H9 (cell line): Measurements from ENCODE around the gene PSMD8. TPM values are rescaled to one million over a fixed set of nuclear protein-coding genes. Genes with fewer than 3 reads are reported as not detected.

ENCODE experiments used
- DNase-seq: peaks from one replicate; pipeline ENCODE4 v3.0.0-alpha.2; 2017
- H2AFZ ChIP-seq: one replicate; pipeline ENCODE4 v1.6.1; 2013; ENCODE audit warnings: mild to moderate bottlenecking, low read length, control low read depth, moderate library complexity
- H2AK5ac ChIP-seq: 2 replicates; pipeline ENCODE4 v1.6.1; 2013; ENCODE audit warnings: low read length, control low read depth, mixed read lengths; ENCODE audit not compliant: insufficient read length
- H2BK120ac ChIP-seq: one replicate; pipeline ENCODE4 v1.6.1; 2013; ENCODE audit warnings: low read depth, mild to moderate bottlenecking, low read length, control low read depth, inconsistent platforms; ENCODE audit not compliant: poor library complexity, severe bottlenecking
- H2BK12ac ChIP-seq: 2 replicates; pipeline ENCODE4 v1.6.1; 2013; ENCODE audit warnings: low read length, control low read depth, mixed read lengths, low read depth; ENCODE audit not compliant: insufficient read length
- H2BK15ac ChIP-seq: 2 replicates; pipeline ENCODE4 v1.6.1; 2013; ENCODE audit warnings: low read depth, low read length, control low read depth
- H2BK20ac ChIP-seq: one replicate; pipeline ENCODE4 v1.6.1; 2013; ENCODE audit warnings: low read depth, mild to moderate bottlenecking, low read length, control low read depth, inconsistent platforms; ENCODE audit not compliant: poor library complexity, severe bottlenecking
- H2BK5ac ChIP-seq: 2 replicates; pipeline ENCODE4 v1.6.1; 2013; ENCODE audit warnings: low read length, control low read depth, mixed read lengths; ENCODE audit not compliant: insufficient read length
- H3K14ac ChIP-seq: 2 replicates; pipeline ENCODE4 v1.6.1; 2013; ENCODE audit warnings: low read length, control low read depth; ENCODE audit not compliant: insufficient read depth
- H3K18ac ChIP-seq: 2 replicates; pipeline ENCODE4 v1.6.1; 2013; ENCODE audit warnings: low read depth, mild to moderate bottlenecking, mixed read lengths, low read length, control low read depth; ENCODE audit not compliant: insufficient read length
- H3K23ac ChIP-seq: 2 replicates; pipeline ENCODE4 v1.6.1; 2013; ENCODE audit warnings: low read length, control low read depth, mixed read lengths, low read depth; ENCODE audit not compliant: insufficient read length
- H3K23me2 ChIP-seq: 2 replicates; pipeline ENCODE4 v1.6.1; 2013; ENCODE audit warnings: low read depth, mild to moderate bottlenecking, mixed read lengths, low read length, control low read depth; ENCODE audit not compliant: insufficient read length, poor library complexity, severe bottlenecking
- H3K27ac ChIP-seq: 2 replicates; pipeline ENCODE4 v1.5.1; 2013; ENCODE audit warnings: low read length, control low read depth, mixed read lengths, low read depth; ENCODE audit not compliant: insufficient read length
- H3K27me3 ChIP-seq: 2 replicates; pipeline ENCODE4 v1.6.1; 2013; ENCODE audit warnings: low read length, control low read depth, inconsistent platforms; ENCODE audit not compliant: insufficient read depth
- H3K4ac ChIP-seq: 2 replicates; pipeline ENCODE4 v1.6.1; 2013; ENCODE audit warnings: low read depth, mild to moderate bottlenecking, control low read depth, inconsistent platforms, low read length, moderate library complexity
- H3K4me1 ChIP-seq: 2 replicates; pipeline ENCODE4 v1.6.1; 2013; ENCODE audit warnings: low read length, control low read depth, inconsistent platforms; ENCODE audit not compliant: insufficient read depth
- H3K4me2 ChIP-seq: 2 replicates; pipeline ENCODE4 v1.6.1; 2013; ENCODE audit warnings: low read length, control low read depth, mixed read lengths; ENCODE audit not compliant: insufficient read length, insufficient read depth
- H3K56ac ChIP-seq: 2 replicates; pipeline ENCODE4 v1.6.1; 2013; ENCODE audit warnings: low read depth, mild to moderate bottlenecking, mixed read lengths, low read length, control low read depth; ENCODE audit not compliant: insufficient read length
- H3K79me1 ChIP-seq: 2 replicates; pipeline ENCODE4 v1.6.1; 2013; ENCODE audit warnings: low read depth, mild to moderate bottlenecking, moderate library complexity, low read length, control low read depth, inconsistent platforms; ENCODE audit not compliant: insufficient read depth, poor library complexity, severe bottlenecking
- H3K79me2 ChIP-seq: 2 replicates; pipeline ENCODE4 v1.6.1; 2013; ENCODE audit warnings: low read length, control low read depth, inconsistent platforms; ENCODE audit not compliant: insufficient read depth
- H3K9ac ChIP-seq: 2 replicates; pipeline ENCODE4 v1.6.1; 2013; ENCODE audit warnings: low read length, control low read depth, mixed read lengths; ENCODE audit not compliant: insufficient read length; ENCODE audit errors: extremely low read depth
- H3K9me3 ChIP-seq: one replicate; pipeline ENCODE4 v1.6.1; 2013; ENCODE audit warnings: low read depth, low read length, inconsistent platforms; ENCODE audit not compliant: control insufficient read depth
- H3T11ph ChIP-seq: one replicate; pipeline ENCODE4 v1.6.1; 2013; ENCODE audit warnings: mild to moderate bottlenecking, low read length, control low read depth, inconsistent platforms
- H4K20me1 ChIP-seq: one replicate; pipeline ENCODE4 v1.6.1; 2013; ENCODE audit not compliant: control insufficient read depth, insufficient read length, insufficient read depth
- H4K5ac ChIP-seq: 2 replicates; pipeline ENCODE4 v1.6.1; 2013; ENCODE audit warnings: low read depth, mild to moderate bottlenecking, mixed read lengths, low read length, control low read depth; ENCODE audit not compliant: insufficient read length
- H4K8ac ChIP-seq: replicated peaks from 2 replicates; pipeline ENCODE4 v1.6.1; 2013; ENCODE audit warnings: low read length, control low read depth, mixed read lengths, low read depth; ENCODE audit not compliant: insufficient read length
- H4K91ac ChIP-seq: 2 replicates; pipeline ENCODE4 v1.6.1; 2013; ENCODE audit warnings: low read depth, mild to moderate bottlenecking, moderate library complexity, mixed read lengths, low read length, control low read depth; ENCODE audit not compliant: insufficient read length
- H3K27ac Mint-ChIP-seq, 3 experiments: 2 replicates in 2 of 3; 3 replicates in 1 of 3; pipeline ENCODE4 v1.8.0; 2020 to 2021; ENCODE audit warnings: mixed read lengths in 3 of 3, mild to moderate bottlenecking in 1 of 3, moderate library complexity in 1 of 3
- H3K27me3 Mint-ChIP-seq: 2 replicates; pipeline ENCODE4 v1.8.0; 2021; ENCODE audit warnings: low read depth, mild to moderate bottlenecking, moderate library complexity, mixed read lengths
- H3K36me3 Mint-ChIP-seq, 3 experiments: 2 replicates in 2 of 3; 3 replicates in 1 of 3; pipeline ENCODE4 v1.8.0; 2020 to 2021; ENCODE audit warnings: low read depth in 3 of 3, mixed read lengths in 3 of 3; ENCODE audit not compliant: insufficient read depth in 1 of 3
- H3K4me1 Mint-ChIP-seq, 2 experiments: 2 replicates each; pipeline ENCODE4 v1.8.0; 2020; ENCODE audit warnings: mixed read lengths in 2 of 2
- H3K4me3 Mint-ChIP-seq, 2 experiments: 2 replicates in 1 of 2; 3 replicates in 1 of 2; pipeline ENCODE4 v1.8.0; 2020 to 2021; ENCODE audit warnings: mild to moderate bottlenecking in 2 of 2, mixed read lengths in 2 of 2, moderate library complexity in 1 of 2
- H3K9me3 Mint-ChIP-seq, 2 experiments: 2 replicates in 1 of 2; 3 replicates in 1 of 2; pipeline ENCODE4 v1.8.0; 2020; ENCODE audit warnings: mild to moderate bottlenecking in 2 of 2, mixed read lengths in 2 of 2, moderate library complexity in 1 of 2
- CTCF ChIP-seq: fragments of 200-600 bp; sonication (generic); conservative IDR thresholded peaks from 3 replicates; pipeline ENCODE4 v1.8.0; 2021; ENCODE audit warnings: antibody characterized with exemption, mild to moderate bottlenecking
- WGBS: extraction: QIAGEN DNeasy Blood & Tissue Kit; methylation state at CpG from one replicate; pipeline ENCODE4 v1.1.7; 2013; ENCODE audit warnings: missing lambda C conversion rate, low lambda C conversion rate, mixed read lengths; ENCODE audit not compliant: insufficient read length; ENCODE audit errors: extremely low coverage; 5-methylcytosine and 5-hydroxymethylcytosine counted together
- total RNA-seq: library from RNA; stranded (reverse); gene quantifications from 2 replicates; pipeline ENCODE4 v1.2.1, GENCODE V29; 2021

Gene PSMD8
- total RNA-seq, 1 experiment from 2014 or later, result 189 TPM

GRCh38 chr19:38392707-38393308 lies 18.4 kb downstream of the PSMD8 start:
- Histone ChIP-seq H3K23ac (no peak overlapping the region), H2BK15ac (no peak overlapping the region), H3K18ac (no peak overlapping the region), H3K9ac (no peak overlapping the region), H3K9me3 (no peaks in the 10 kb centered on the region), H3K79me1 (no peaks in the 10 kb centered on the region), H3K27ac (no peak overlapping the region), H3K23me2 (peaks cover 23% of the 10 kb centered on the region), H4K5ac (no peak overlapping the region), H2BK5ac (no peak overlapping the region), H2AK5ac (no peak overlapping the region), H3K4me2 (no peak overlapping the region), H3K4ac (no peak overlapping the region), H2AFZ (no peak overlapping the region), H3K27me3 (no peaks in the 10 kb centered on the region; the same call in 1 of the 2 replicates), H2BK20ac (no peak overlapping the region), H2BK120ac (no peak overlapping the region), H4K8ac (no peak overlapping the region), H3K4me1 (no peaks in the 10 kb centered on the region; the same call in 1 of the 2 replicates), H4K91ac (no peak overlapping the region), H3T11ph (no peak overlapping the region), H2BK12ac (no peak overlapping the region), H3K14ac (no peak overlapping the region), H4K20me1 (no peaks in the 10 kb centered on the region), H3K79me2 (no peaks in the 10 kb centered on the region; the same call in 1 of the 2 replicates), H3K56ac (no peak overlapping the region)
- no peak for DNase-seq
- no peak for TF ChIP-seq CTCF
- H3K27ac Mint-ChIP-seq, result peak overlapping the region in 1 of 3 experiments; percentile 20; a peak in 1 of 7 replicates
- peaks cover 25% of the 10 kb centered on the region for H3K27me3 Mint-ChIP-seq
- peak overlapping the region in 1 of 2 experiments; percentile 2; a peak in 2 of 5 replicates for H3K4me3 Mint-ChIP-seq
- no CpG with 5 or more reads among the region's 6 CpGs for WGBS
- peaks cover 26 to 43% (median 31%) of the 10 kb centered on the region in 3 experiments for H3K36me3 Mint-ChIP-seq
- peaks cover 41 to 49% of the 10 kb centered on the region in 2 experiments for H3K4me1 Mint-ChIP-seq
- no peaks in the 10 kb centered on the region for H3K9me3 Mint-ChIP-seq
